Fibroblast of lung (primary cell): Measurements from ENCODE around the gene OMP. TPM values are rescaled to one million over a fixed set of nuclear protein-coding genes. Genes with fewer than 3 reads are reported as not detected.

ENCODE experiments used
- DNase-seq, 2 donors: peaks; one replicate each; pipeline versions ENCODE4 v3.0.0 to v3.0.0-alpha.2; 2010; ENCODE audit warnings: low read depth in 2 of 2
- H2AFZ ChIP-seq: 2 replicates; pipeline ENCODE4 v1.5.1; 2012; ENCODE audit warnings: low read length, control low read depth, inconsistent platforms
- H3K27ac ChIP-seq: 2 replicates; pipeline ENCODE4 v1.5.1; 2011; ENCODE audit warnings: low read length, control low read depth; ENCODE audit not compliant: insufficient read depth
- H3K27me3 ChIP-seq: 2 replicates; pipeline ENCODE4 v1.5.1; 2011; ENCODE audit warnings: mild to moderate bottlenecking, low read length; ENCODE audit not compliant: control insufficient read depth, insufficient read depth
- H3K36me3 ChIP-seq: 2 replicates; pipeline ENCODE4 v1.5.1; 2011; ENCODE audit warnings: low read length; ENCODE audit not compliant: control insufficient read depth, insufficient read depth
- H3K4me1 ChIP-seq: 2 replicates; pipeline ENCODE4 v1.5.1; 2011; ENCODE audit warnings: low read length; ENCODE audit not compliant: control insufficient read depth, insufficient read depth; ENCODE audit errors: extremely low read depth
- H3K4me2 ChIP-seq: 2 replicates; pipeline ENCODE4 v1.5.1; 2011; ENCODE audit warnings: low read length, control low read depth; ENCODE audit not compliant: insufficient read depth; ENCODE audit errors: extremely low read depth
- H3K4me3 ChIP-seq, 4 experiments: fragments of 200-600 bp in 1 of 4; sonication (generic) in 1 of 4; replicated peaks in 1 of 4; 2 replicates each; pipeline ENCODE4 v1.5.1; 2011 to 2016; ENCODE audit warnings: low read length in 4 of 4, low read depth in 3 of 4, mild to moderate bottlenecking in 3 of 4, control low read depth in 2 of 4, inconsistent platforms in 1 of 4, mixed read lengths in 1 of 4; ENCODE audit not compliant: insufficient read depth in 1 of 4; ENCODE audit errors: control extremely low read depth in 1 of 4
- H3K79me2 ChIP-seq: 2 replicates; pipeline ENCODE4 v1.5.1; 2012; ENCODE audit warnings: mild to moderate bottlenecking, low read length, inconsistent platforms; ENCODE audit not compliant: control insufficient read depth, insufficient read depth
- H3K9ac ChIP-seq: 2 replicates; pipeline ENCODE4 v1.5.1; 2011; ENCODE audit warnings: mild to moderate bottlenecking, low read length, control low read depth; ENCODE audit not compliant: insufficient read depth
- H3K9me3 ChIP-seq: 2 replicates; pipeline ENCODE4 v1.5.1; 2012; ENCODE audit warnings: low read depth, low read length; ENCODE audit not compliant: control insufficient read depth, insufficient read depth
- H4K20me1 ChIP-seq: 2 replicates; pipeline ENCODE4 v1.5.1; 2011; ENCODE audit warnings: low read length; ENCODE audit not compliant: control insufficient read depth, insufficient read depth; ENCODE audit errors: extremely low read depth
- CTCF ChIP-seq, 2 donors: IDR thresholded peaks in 1 of 2; conservative IDR thresholded peaks in 1 of 2; 1 replicate in 1 of 2; 2 replicates in 1 of 2; pipeline ENCODE4 v1.5.1; 2011 to 2012; ENCODE audit warnings: low read length in 2 of 2, control low read depth in 1 of 2, inconsistent platforms in 1 of 2, low read depth in 1 of 2, mild to moderate bottlenecking in 1 of 2
- EZH2 ChIP-seq: IDR thresholded peaks from 2 replicates; pipeline ENCODE4 v1.5.1; 2012; ENCODE audit warnings: low read length, control low read depth, mild to moderate bottlenecking; ENCODE audit errors: missing control alignments
- polyA plus RNA-seq, 2 donors: library from polyadenylated mRNA; depleted of rRNA in 1 of 2; stranded (reverse) in 1 of 2; unstranded in 1 of 2; fragments of >200 nt; gene quantifications; 2 replicates each; pipeline ENCODE4 v1.2.1, GENCODE V29; 2011 to 2012; ENCODE audit warnings: missing spikeins in 1 of 2
- total RNA-seq: library from RNA; depleted of rRNA; stranded (reverse); fragments of >200 nt; gene quantifications from 2 replicates; pipeline ENCODE4 v1.2.1, GENCODE V29; 2014

Gene OMP
- total and polyA plus RNA-seq, 2 donors (not counting 1 experiment from before 2014, with no cell fraction given) = 0.83 TPM; not detected in 1

DNA sequence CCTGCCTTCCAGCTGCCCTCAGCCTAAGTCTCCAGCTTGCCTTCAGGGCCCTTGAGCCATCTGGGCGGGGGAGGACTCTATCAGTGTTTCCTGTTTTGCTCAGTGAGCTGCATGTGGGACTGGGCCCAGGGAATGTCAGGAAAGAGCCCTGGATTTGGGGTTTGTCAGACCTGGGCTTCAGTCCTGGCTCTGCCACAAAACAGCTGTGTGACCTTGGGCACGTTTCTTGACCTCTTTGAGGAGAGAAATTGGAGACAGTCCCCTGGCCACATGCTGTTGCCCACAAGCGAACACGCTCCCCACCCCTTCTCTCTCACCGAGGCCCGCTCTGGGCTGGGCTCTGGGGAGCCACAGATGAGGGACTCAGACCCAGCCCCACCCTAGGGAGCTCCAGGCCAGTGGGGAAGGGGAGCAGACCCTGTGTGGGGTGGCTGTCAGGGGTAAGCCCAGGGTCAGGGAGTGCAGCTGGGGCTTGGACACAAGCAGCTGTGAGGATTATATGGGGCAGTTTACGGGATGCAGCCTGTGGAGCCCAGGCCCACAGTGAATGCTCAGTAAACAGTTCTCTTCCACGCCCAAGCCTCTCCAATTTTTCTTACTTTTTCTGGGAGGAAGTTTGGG lies 37.7 kb downstream of the OMP start:
- peaks cover 2% of the 10 kb centered on the region for H3K4me1 ChIP-seq
- DNase-seq = peak; percentile 33 to 38
- H4K20me1 ChIP-seq = no peaks in the 10 kb centered on the region
- peaks cover 3% of the 10 kb centered on the region for H3K27me3 ChIP-seq
- no peak overlapping the region for H3K9ac ChIP-seq
- H2AFZ ChIP-seq = no peak overlapping the region
- H3K79me2 ChIP-seq = no peaks in the 10 kb centered on the region
- H3K4me3 ChIP-seq = no peak overlapping the region
- H3K9me3 ChIP-seq = no peaks in the 10 kb centered on the region
- no peak overlapping the region for H3K27ac ChIP-seq
- H3K4me2 ChIP-seq = no peak overlapping the region
- TF ChIP-seq CTCF (conservative IDR thresholded peaks at IDR 0.05 in 1 of 2, IDR thresholded peaks at IDR 0.05 in 1 of 2; ENCODE audit: low read depth in 1 of 2, low read length in 2 of 2) = no peak
- no peak for TF ChIP-seq EZH2
- H3K36me3 ChIP-seq = no peaks in the 10 kb centered on the region

DNA sequence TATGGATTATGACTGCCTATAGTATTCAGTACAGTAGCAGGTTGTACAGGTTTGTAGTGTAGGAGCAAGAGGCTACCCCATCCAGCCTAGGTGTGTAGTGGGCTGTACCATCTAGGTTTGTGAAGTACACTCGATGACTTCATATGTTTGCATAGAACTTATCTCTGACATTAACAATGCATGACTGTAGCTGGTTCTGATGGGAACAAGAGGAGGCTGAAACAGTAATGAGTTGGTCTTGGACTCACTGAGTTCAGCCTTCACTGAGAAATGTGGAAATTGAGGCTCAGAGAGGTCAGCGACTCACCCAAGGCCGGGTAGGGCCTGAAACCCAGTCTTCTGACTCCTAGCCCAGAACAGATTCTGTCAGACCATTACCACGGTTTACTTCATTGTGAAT lies 38.4 kb downstream of the OMP start:
- Histone ChIP-seq H3K27ac (no peak overlapping the region), H3K4me2 (no peak overlapping the region), H3K27me3 (peaks cover 3% of the 10 kb centered on the region)

GRCh38 chr11:77141475-77141874 lies 38.8 kb downstream of the OMP start:
- no peaks in the 10 kb centered on the region for H3K36me3 ChIP-seq
- no peaks in the 10 kb centered on the region for H3K79me2 ChIP-seq
- no peak overlapping the region for H3K9ac ChIP-seq
- H3K27ac ChIP-seq = no peak overlapping the region
- H2AFZ ChIP-seq = no peak overlapping the region
- H4K20me1 ChIP-seq = no peaks in the 10 kb centered on the region
- peaks cover 2% of the 10 kb centered on the region for H3K4me1 ChIP-seq
- no peaks in the 10 kb centered on the region for H3K9me3 ChIP-seq
- H3K27me3 ChIP-seq = peaks cover 3% of the 10 kb centered on the region
- TF ChIP-seq EZH2 (no peak), CTCF (conservative IDR thresholded peaks at IDR 0.05 in 1 of 2, IDR thresholded peaks at IDR 0.05 in 1 of 2; ENCODE audit: low read depth in 1 of 2, low read length in 2 of 2) (no peak)
- DNase-seq = no peak
- H3K4me2 ChIP-seq = no peak overlapping the region
- H3K4me3 ChIP-seq = no peak overlapping the region

More for the DNA sequence above, 38.4 kb downstream of the OMP start:
- Histone ChIP-seq H3K79me2 (no peaks in the 10 kb centered on the region), H3K9ac (no peak overlapping the region), H2AFZ (no peak overlapping the region), H3K36me3 (no peaks in the 10 kb centered on the region), H4K20me1 (no peaks in the 10 kb centered on the region), H3K4me1 (peaks cover 2% of the 10 kb centered on the region), H3K9me3 (no peaks in the 10 kb centered on the region), H3K4me3 (no peak overlapping the region)
- DNase-seq = peak; percentile 45 to 84
- TF ChIP-seq CTCF (conservative IDR thresholded peaks at IDR 0.05 in 1 of 2, IDR thresholded peaks at IDR 0.05 in 1 of 2; ENCODE audit: low read depth in 1 of 2, low read length in 2 of 2) = no peak
- no peak for TF ChIP-seq EZH2
